OCI-LY1 (cell line): Measurements from ENCODE around the gene GNG4.

ENCODE experiments used
- CTCF ChIP-seq: fragments of 200-600 bp; sonication (generic), shearing (Covaris generic); IDR thresholded peaks from 2 replicates; pipeline ENCODE4 v1.5.1; 2017; ENCODE audit warnings: mild to moderate bottlenecking, antibody characterized with exemption, low read length, moderate library complexity, mixed read lengths
- EZH2 ChIP-seq: fragments of 200-600 bp; sonication (generic), shearing (Covaris generic); IDR thresholded peaks from 2 replicates; pipeline ENCODE4 v1.8.0; 2017; ENCODE audit warnings: borderline replicate concordance, mixed run types, mild to moderate bottlenecking, antibody characterized with exemption, low read length, moderate library complexity, mixed read lengths

GRCh38 chr1:235571482-235571881 is 78.1 kb downstream of the GNG4 start:
- TF ChIP-seq CTCF (no peak), EZH2 (no peak)
